ENCODE results near the gene SLC9A1.

GRCh38 chr1:27136236-27136551 is 18.7 kb downstream of the SLC9A1 start:
- no peak for TF ChIP-seq CTCF (IDR thresholded peaks at IDR 0.05; ENCODE audit: low read depth, low read length)
- no peak for TF ChIP-seq EZH2phosphoT487 (IDR thresholded peaks at IDR 0.05; ENCODE audit: low read depth)
